ENCODE results near the gene USH2A.

Gene USH2A

GRCh38 chr1:216095400-216095799 is 327.8 kb downstream of the USH2A start:
- no peak for TF ChIP-seq CTCF (IDR thresholded peaks at IDR 0.05; ENCODE audit: control insufficient read depth, insufficient read depth, low read depth, low read length, missing control alignments)
- H3K4me3 ChIP-seq (ENCODE audit: control insufficient read depth, low read depth, low read length), result no peak overlapping the region
- no peak for DNase-seq (ENCODE audit: low read depth)

GRCh38 chr1:216090556-216090955 is 332.7 kb downstream of the USH2A start:
- H3K4me3 ChIP-seq (ENCODE audit: control insufficient read depth, low read depth, low read length), result no peak overlapping the region
- no peak for TF ChIP-seq CTCF (IDR thresholded peaks at IDR 0.05; ENCODE audit: control insufficient read depth, insufficient read depth, low read depth, low read length, missing control alignments)
- no peak for DNase-seq (ENCODE audit: low read depth)

GRCh38 chr1:216086678-216087077 is 336.6 kb downstream of the USH2A start:
- no peak for TF ChIP-seq CTCF (IDR thresholded peaks at IDR 0.05; ENCODE audit: control insufficient read depth, insufficient read depth, low read depth, low read length, missing control alignments)
- no peak overlapping the region for H3K4me3 ChIP-seq (ENCODE audit: control insufficient read depth, low read depth, low read length)
- no peak for DNase-seq (ENCODE audit: low read depth)

GRCh38 chr1:216081445-216081844 is 341.8 kb downstream of the USH2A start:
- no peak for DNase-seq (ENCODE audit: low read depth)
- no peak for TF ChIP-seq CTCF (IDR thresholded peaks at IDR 0.05; ENCODE audit: control insufficient read depth, insufficient read depth, low read depth, low read length, missing control alignments)
- no peak overlapping the region for H3K4me3 ChIP-seq (ENCODE audit: control insufficient read depth, low read depth, low read length)

- TF ChIP-seq CTCF (IDR thresholded peaks at IDR 0.05; ENCODE audit: control insufficient read depth, insufficient read depth, low read depth, low read length, missing control alignments), result no peak
- no peak for DNase-seq (ENCODE audit: low read depth)
- H3K4me3 ChIP-seq (ENCODE audit: control insufficient read depth, low read depth, low read length), result no peak overlapping the region
Observed at GRCh38 chr1:216076751-216077150, 346.5 kb downstream of the USH2A start.

GRCh38 chr1:216075339-216075738 is 347.9 kb downstream of the USH2A start:
- DNase-seq (ENCODE audit: low read depth), result no peak
- TF ChIP-seq CTCF (IDR thresholded peaks at IDR 0.05; ENCODE audit: control insufficient read depth, insufficient read depth, low read depth, low read length, missing control alignments), result no peak
- H3K4me3 ChIP-seq (ENCODE audit: control insufficient read depth, low read depth, low read length), result no peak overlapping the region

All from AG09309 (cell line).